A673 (cell line): ENCODE measurements around the gene GAB1. TPM values are rescaled to one million over a fixed set of nuclear protein-coding genes. Genes with fewer than 3 reads are reported as not detected.

ENCODE experiments used
- BruUV-seq: library from RNA; stranded (reverse); fragments of 400-500 nt; replicated peaks from 2 replicates; lab custom pipeline; 2021; lab: Mats Ljungman, UMichigan
- CTCF ChIA-PET: fragments of 300-600 bp; sonication (Branson Sonifier 250); formaldehyde crosslinking; loops from one replicate; lab custom pipeline; 2022; ENCODE audit warnings: antibody characterized with exemption; lab: Charles Lee
- POLR2A ChIA-PET: fragments of 300-600 bp; sonication (Branson Sonifier 250); formaldehyde crosslinking; loops from one replicate; lab custom pipeline; 2022; ENCODE audit warnings: antibody characterized with exemption; ENCODE audit not compliant: low non-redundant PET; lab: Charles Lee
- DNase-seq: peaks from one replicate; pipeline ENCODE4 v3.0.0-alpha.2; 2015; ENCODE audit warnings: low spot score
- H3K27ac ChIP-seq: fragments of 200-600 bp; sonication (generic); 2 replicates; pipeline ENCODE4 v1.5.1; 2016; ENCODE audit warnings: mixed run types, low read depth, mild to moderate bottlenecking, mixed read lengths, antibody characterized with exemption, low read length; ENCODE audit not compliant: poor library complexity, severe bottlenecking
- H3K27me3 ChIP-seq: fragments of 200-600 bp; sonication (generic); replicated peaks from 2 replicates; pipeline ENCODE4 v1.6.1; 2017; ENCODE audit warnings: mixed run types, low read depth, mild to moderate bottlenecking, mixed read lengths, antibody characterized with exemption, low read length; ENCODE audit not compliant: insufficient read depth, poor library complexity
- H3K36me3 ChIP-seq: fragments of 200-600 bp; sonication (generic); 2 replicates; pipeline ENCODE4 v1.6.1; 2016; ENCODE audit warnings: mixed run types, mild to moderate bottlenecking, mixed read lengths, antibody characterized with exemption, low read length; ENCODE audit not compliant: insufficient read depth, poor library complexity, severe bottlenecking
- H3K4me1 ChIP-seq: fragments of 200-600 bp; sonication (generic); 2 replicates; pipeline ENCODE4 v1.6.1; 2017; ENCODE audit warnings: mixed run types, mild to moderate bottlenecking, mixed read lengths, antibody characterized with exemption, low read length; ENCODE audit not compliant: insufficient read depth, poor library complexity, severe bottlenecking
- H3K4me3 ChIP-seq: fragments of 200-600 bp; sonication (generic); 2 replicates; pipeline ENCODE4 v1.5.1; 2016; ENCODE audit warnings: low read depth, mixed run types, mild to moderate bottlenecking, mixed read lengths, low read length; ENCODE audit not compliant: poor library complexity, severe bottlenecking
- H3K9me3 ChIP-seq: fragments of 200-600 bp; sonication (generic); 2 replicates; pipeline ENCODE4 v1.6.1; 2016; ENCODE audit warnings: mixed run types, low read depth, mild to moderate bottlenecking, mixed read lengths, antibody characterized with exemption, low read length; ENCODE audit not compliant: poor library complexity, severe bottlenecking
- CTCF ChIP-seq: fragments of 300-800, 200-600 bp; sonication (generic); conservative IDR thresholded peaks from 2 replicates; pipeline ENCODE4 v1.5.1; 2017; ENCODE audit warnings: low read depth, mild to moderate bottlenecking, antibody characterized with exemption, low read length, moderate library complexity, mixed read lengths
- EZH2 ChIP-seq: fragments of 200-600 bp; sonication (generic); IDR thresholded peaks from 2 replicates; pipeline ENCODE4 v1.6.1; 2017; ENCODE audit warnings: borderline replicate concordance, low read depth, mild to moderate bottlenecking, mixed read lengths, antibody characterized with exemption, low read length; ENCODE audit not compliant: poor library complexity, severe bottlenecking
- intact Hi-C: fragments of 100-400 bp; cut with micrococcal nuclease; formaldehyde crosslinking; loops from one replicate; pipeline ENCODE4 v1.10.0; 2022; ENCODE audit not compliant: unreplicated experiment
- microRNA-seq: library from miRNA; unstranded; fragments of <30 nt; microRNA quantifications from one replicate; pipeline ENCODE4 v1.2.0, GENCODE V29; 2021
- total RNA-seq: library from RNA; stranded (reverse); gene quantifications from 2 replicates; pipeline ENCODE4 v1.2.3, GENCODE V29; 2021

GAB1 gene
- total RNA-seq, 1 experiment from 2014 or later, result 27.6 TPM

GRCh38 chr4:143514901-143515300 is 178.2 kb downstream of the GAB1 start:
- BruUV-seq, result no TSS peak
- H3K36me3 ChIP-seq, result peaks cover 36% of the 10 kb centered on the region
- no peak overlapping the region for H3K27ac ChIP-seq
- CTCF ChIA-PET, result no interaction called here
- H3K4me3 ChIP-seq, result peak overlapping the region; percentile 90
- DNase-seq, result no peak
- no peaks in the 10 kb centered on the region for H3K9me3 ChIP-seq
- intact Hi-C loops, result no loop called here
- peaks cover 3% of the 10 kb centered on the region for H3K27me3 ChIP-seq
- no peak for TF ChIP-seq CTCF
- TF ChIP-seq EZH2, result no peak
- POLR2A ChIA-PET, result no interaction called here
- H3K4me1 ChIP-seq, result peaks cover 13% of the 10 kb centered on the region

- POLR2A ChIA-PET, result no interaction called here
- Histone ChIP-seq H3K27me3 (no peaks in the 10 kb centered on the region), H3K4me1 (peaks cover 13% of the 10 kb centered on the region), H3K4me3 (peak overlapping the region; percentile 90), H3K9me3 (no peaks in the 10 kb centered on the region), H3K36me3 (peaks cover 46% of the 10 kb centered on the region), H3K27ac (no peak overlapping the region)
- DNase-seq, result no peak
- intact Hi-C loops, result no loop called here
- BruUV-seq, result no TSS peak
- TF ChIP-seq EZH2 (no peak), CTCF (no peak)
- CTCF ChIA-PET, result no interaction called here
Observed at GRCh38 chr4:143515905-143516304, 179.2 kb downstream of the GAB1 start.

- Histone ChIP-seq H3K4me1 (peaks cover 13% of the 10 kb centered on the region), H3K36me3 (peaks cover 62% of the 10 kb centered on the region), H3K9me3 (no peaks in the 10 kb centered on the region), H3K27me3 (no peaks in the 10 kb centered on the region), H3K4me3 (no peak overlapping the region), H3K27ac (no peak overlapping the region)
- ChIA-PET POLR2A (no interaction called here), CTCF (no interaction called here)
- intact Hi-C loops, result no loop called here
- BruUV-seq, result no TSS peak
- no peak for DNase-seq
- TF ChIP-seq CTCF, result no peak
- TF ChIP-seq EZH2, result no peak
Observed at GRCh38 chr4:143517764-143518163, 181.1 kb downstream of the GAB1 start.

Small RNA genes lying within 50 kb of the gene (microRNA-seq; reads per million reads assigned to microRNA genes)
- 6.7 reads per million, percentile 22 among the genes with 10 or more reads in this experiment for gene MIR3139

Other genes starting within 250 kb of the GAB1 start
- 18.4 and 21.2 TPM in 2 replicates for gene USP38, start 152.0 kb upstream of the GAB1 start, total RNA-seq
- gene SMARCA5, start 176.8 kb downstream of the GAB1 start, total RNA-seq, result 77.1 and 77.6 TPM in 2 replicates